ENCODE data around the gene CRYL1.

The CRYL1 gene

DNA sequence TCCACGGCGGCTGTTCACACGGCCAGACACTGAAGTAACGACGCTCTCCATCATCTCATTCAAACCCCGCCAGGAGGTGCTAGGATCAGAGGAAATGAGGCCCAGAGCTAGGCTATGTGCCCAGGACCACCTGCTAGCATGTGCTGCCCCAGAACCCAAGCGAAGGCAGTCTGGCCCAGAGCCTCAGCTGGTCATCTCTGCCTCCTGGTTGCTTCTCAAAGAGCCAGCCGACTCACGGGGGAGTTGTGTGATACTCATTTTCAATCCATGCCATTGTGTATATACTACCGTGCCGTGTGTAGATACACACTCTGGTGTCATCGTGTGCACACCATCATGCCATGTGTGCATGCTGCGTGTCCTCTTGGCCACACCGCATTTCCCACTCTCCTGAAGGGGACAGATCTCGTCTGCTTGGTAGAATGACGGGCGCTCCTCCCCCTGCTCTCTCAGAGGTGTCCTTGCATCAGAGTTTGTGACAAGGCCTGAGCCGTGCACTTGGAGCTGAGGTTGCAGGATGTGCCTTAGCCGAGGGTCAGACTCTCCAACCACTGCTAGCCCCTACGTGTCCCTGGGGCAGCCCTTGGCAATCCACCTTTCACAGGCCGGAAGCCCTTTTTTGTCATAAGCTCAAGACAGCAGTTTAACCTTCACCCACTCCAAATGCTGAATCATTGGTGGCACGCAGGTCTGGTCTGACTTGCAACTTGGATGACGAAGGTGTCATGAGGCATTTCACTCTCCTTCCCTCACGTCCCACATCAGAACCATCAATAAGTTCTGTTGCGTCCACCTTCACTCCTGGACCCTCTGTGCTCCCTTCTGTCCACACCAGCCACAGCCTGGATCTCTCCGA, 130.4 kb downstream of the CRYL1 start:
- no peaks in the 10 kb centered on the region for H3K9me2 ChIP-seq (replicated peaks; ENCODE audit: insufficient read depth, low read length)
- TF ChIP-seq CTCF (IDR thresholded peaks at IDR 0.05; ENCODE audit: insufficient read depth, low read length, poor library complexity, severe bottlenecking) (no peak), EZH2phosphoT487 (conservative IDR thresholded peaks at IDR 0.05; ENCODE audit: low read length) (no peak)
- H3K4me2 ChIP-seq (ENCODE audit: low read depth, low read length, poor library complexity, severe bottlenecking): no peak overlapping the region
- peaks cover 4% of the 10 kb centered on the region; the same call in 1 of the 2 replicates for H3K9me3 ChIP-seq (ENCODE audit: insufficient read depth, low read length)
- H3K36me3 ChIP-seq (ENCODE audit: low read length): no peaks in the 10 kb centered on the region
- H2AFZ ChIP-seq (ENCODE audit: low read depth, low read length, severe bottlenecking): no peak overlapping the region
- H3K27me3 ChIP-seq (ENCODE audit: low read length): no peaks in the 10 kb centered on the region
- H3F3A ChIP-seq (ENCODE audit: insufficient read depth): no peaks in the 10 kb centered on the region
- no peak overlapping the region for H3K27ac ChIP-seq (ENCODE audit: low read depth, low read length)
- H3K4me3 ChIP-seq (ENCODE audit: insufficient read depth, low read length, poor library complexity, severe bottlenecking): no peak overlapping the region
- H3K79me2 ChIP-seq (ENCODE audit: insufficient read depth, low read length): no peaks in the 10 kb centered on the region
- no peak overlapping the region for H3K9ac ChIP-seq (ENCODE audit: low read length)
- H4K20me1 ChIP-seq (ENCODE audit: low read depth, low read length): no peaks in the 10 kb centered on the region

DNA sequence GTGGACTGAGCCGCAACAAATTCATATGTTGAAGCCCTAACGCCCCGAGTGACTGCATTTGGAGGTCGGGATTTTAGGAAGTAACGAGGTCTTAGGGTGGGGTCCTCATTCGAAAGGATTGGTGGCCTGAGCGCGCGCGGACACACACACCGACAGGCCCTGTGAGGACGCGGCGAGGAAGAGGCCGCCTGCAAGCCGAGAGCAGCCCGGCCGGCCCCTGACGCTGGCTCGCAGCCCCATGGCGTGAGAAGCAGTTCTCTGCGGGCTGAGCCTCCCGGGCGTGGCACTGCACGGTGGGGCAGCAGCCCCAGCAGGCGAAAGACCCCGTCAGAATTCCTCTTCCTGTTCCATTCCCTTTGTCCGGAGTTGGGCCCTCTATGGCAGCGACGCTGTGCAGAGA, 131.2 kb downstream of the CRYL1 start:
- Histone ChIP-seq H3K36me3 (ENCODE audit: low read length) (no peaks in the 10 kb centered on the region), H3K4me3 (ENCODE audit: insufficient read depth, low read length, poor library complexity, severe bottlenecking) (no peak overlapping the region), H2AFZ (ENCODE audit: low read depth, low read length, severe bottlenecking) (no peak overlapping the region), H3K9me2 (replicated peaks; ENCODE audit: insufficient read depth, low read length) (no peaks in the 10 kb centered on the region), H3K27ac (ENCODE audit: low read depth, low read length) (no peak overlapping the region), H3K4me2 (ENCODE audit: low read depth, low read length, poor library complexity, severe bottlenecking) (no peak overlapping the region), H3K9ac (ENCODE audit: low read length) (no peak overlapping the region), H4K20me1 (ENCODE audit: low read depth, low read length) (no peaks in the 10 kb centered on the region), H3F3A (ENCODE audit: insufficient read depth) (no peaks in the 10 kb centered on the region), H3K79me2 (ENCODE audit: insufficient read depth, low read length) (no peaks in the 10 kb centered on the region), H3K9me3 (ENCODE audit: insufficient read depth, low read length) (peaks cover 4% of the 10 kb centered on the region; the same call in 1 of the 2 replicates), H3K27me3 (ENCODE audit: low read length) (no peaks in the 10 kb centered on the region)
- TF ChIP-seq CTCF (IDR thresholded peaks at IDR 0.05; ENCODE audit: insufficient read depth, low read length, poor library complexity, severe bottlenecking) (no peak), EZH2phosphoT487 (conservative IDR thresholded peaks at IDR 0.05; ENCODE audit: low read length) (no peak)

DNA sequence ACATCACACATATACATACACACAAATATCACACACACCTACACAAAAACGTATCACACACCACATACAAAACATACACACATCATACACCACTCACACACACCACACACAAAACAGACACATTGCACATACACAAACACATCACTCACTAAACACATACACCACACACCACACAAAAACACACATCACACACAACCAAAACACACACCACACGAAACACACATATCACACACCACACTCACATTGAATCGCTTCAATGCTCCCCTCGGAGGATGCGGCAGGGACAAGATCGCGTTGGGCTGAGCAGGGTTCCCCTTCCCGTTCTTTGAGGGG, 131.5 kb downstream of the CRYL1 start:
- Histone ChIP-seq H3K9ac (ENCODE audit: low read length) (no peak overlapping the region), H3K79me2 (ENCODE audit: insufficient read depth, low read length) (no peaks in the 10 kb centered on the region), H3K9me2 (replicated peaks; ENCODE audit: insufficient read depth, low read length) (no peaks in the 10 kb centered on the region), H3K9me3 (ENCODE audit: insufficient read depth, low read length) (peaks cover 4% of the 10 kb centered on the region; the same call in 1 of the 2 replicates), H3K27me3 (ENCODE audit: low read length) (no peaks in the 10 kb centered on the region), H3F3A (ENCODE audit: insufficient read depth) (no peaks in the 10 kb centered on the region), H3K4me3 (ENCODE audit: insufficient read depth, low read length, poor library complexity, severe bottlenecking) (no peak overlapping the region), H2AFZ (ENCODE audit: low read depth, low read length, severe bottlenecking) (no peak overlapping the region), H3K36me3 (ENCODE audit: low read length) (no peaks in the 10 kb centered on the region), H3K4me2 (ENCODE audit: low read depth, low read length, poor library complexity, severe bottlenecking) (no peak overlapping the region), H4K20me1 (ENCODE audit: low read depth, low read length) (no peaks in the 10 kb centered on the region), H3K27ac (ENCODE audit: low read depth, low read length) (no peak overlapping the region)
- no peak for TF ChIP-seq EZH2phosphoT487 (conservative IDR thresholded peaks at IDR 0.05; ENCODE audit: low read length)
- no peak for TF ChIP-seq CTCF (IDR thresholded peaks at IDR 0.05; ENCODE audit: insufficient read depth, low read length, poor library complexity, severe bottlenecking)

All from SU-DHL-6 (cell line).